22Rv1 (cell line): ENCODE results near the gene MRPL23.

Source experiments
- H3K27ac ChIP-seq: fragments of 450-650 bp; 2 replicates; pipeline ENCODE4 v1.5.1; 2017
- CTCF ChIP-seq: fragments of 450-650 bp; IDR thresholded peaks from 2 replicates; pipeline ENCODE4 v1.5.1; 2017; ENCODE audit warnings: mild to moderate bottlenecking
- ZFX ChIP-seq: fragments of 450-650 bp; IDR thresholded peaks from 2 replicates; pipeline ENCODE4 v1.6.1; 2017; ENCODE audit warnings: antibody characterized with exemption, borderline replicate concordance

The MRPL23 gene

GRCh38 chr11:1992111-1992510, 45.0 kb downstream of the MRPL23 start:
- H3K27ac ChIP-seq, result no peak overlapping the region
- TF ChIP-seq CTCF, result no peak
- TF ChIP-seq ZFX, result no peak

- TF ChIP-seq ZFX, result no peak
- TF ChIP-seq CTCF, result no peak
These were observed 47.0 kb downstream of the MRPL23 start for GRCh38 chr11:1994121-1994520.

GRCh38 chr11:1997755-1998154, 50.6 kb downstream of the MRPL23 start, which contains the start of gene H19:
Gene H19 (minus strand): TSS chr11:1997842.
- TF ChIP-seq ZFX, result no peak
- TF ChIP-seq CTCF, result no peak

More at GRCh38 chr11:1994121-1994520, 47.0 kb downstream of the MRPL23 start:
- no peak overlapping the region for H3K27ac ChIP-seq

GRCh38 chr11:1998290-1998689, 51.2 kb downstream of the MRPL23 start:
- no peak overlapping the region for H3K27ac ChIP-seq
- TF ChIP-seq ZFX (no peak), CTCF (no peak)

More at GRCh38 chr11:1997755-1998154, 50.6 kb downstream of the MRPL23 start, which contains the start of gene H19:
- no peak within 1 kb of the TSS for H3K27ac ChIP-seq

GRCh38 chr11:1998861-1999260, 51.7 kb downstream of the MRPL23 start:
- TF ChIP-seq CTCF (no peak), ZFX (no peak)
- no peak overlapping the region for H3K27ac ChIP-seq

GRCh38 chr11:2002042-2002776, 55.1 kb downstream of the MRPL23 start:
- no peak overlapping the region for H3K27ac ChIP-seq
- no peak for TF ChIP-seq CTCF
- no peak for TF ChIP-seq ZFX

GRCh38 chr11:2002807-2003206, 55.7 kb downstream of the MRPL23 start:
- H3K27ac ChIP-seq, result no peak overlapping the region
- TF ChIP-seq ZFX (no peak), CTCF (no peak)
